OCI-LY7 (cell line): Measurements from ENCODE around the gene TMEM158.

ENCODE experiments used
- CTCF ChIP-seq: fragments of 200-600 bp; sonication (generic); conservative IDR thresholded peaks from 2 replicates; pipeline ENCODE4 v1.5.1; 2014; ENCODE audit warnings: mild to moderate bottlenecking, antibody characterized with exemption, low read length, moderate library complexity, mixed read lengths
- EZH2phosphoT487 ChIP-seq: fragments of 200-600 bp; sonication (generic); IDR thresholded peaks from 2 replicates; pipeline ENCODE4 v1.6.1; 2018; ENCODE audit warnings: low read depth, borderline replicate concordance, mild to moderate bottlenecking, mixed run types, antibody characterized with exemption, low read length, moderate library complexity, mixed read lengths

GRCh38 chr3:45198264-45199260, 27.5 kb downstream of the TMEM158 start:
- TF ChIP-seq CTCF (no peak), EZH2phosphoT487 (no peak)
